NOMO-1 (cell line): ENCODE data around the gene GPRIN2.
"Not testable (repeated sequence)": the region's sequence is repeated elsewhere in the genome, so short reads cannot be mapped to it uniquely, and the experiment has no call there.

Experiments used
- DNase-seq, 2 experiments: peaks; one replicate each; lab custom pipeline; 2025; ENCODE audit not compliant: unreplicated experiment in 2 of 2; lab: John Stamatoyannopoulos, UW

The GPRIN2 gene

GRCh38 chr10:46556515-46557318 lies at the start of gene GPRIN2:
GPRIN2 (minus strand) TSS chr10:46556658; CDS start chr10:46550736, 5,922 bp downstream.
- no peak for DNase-seq

GRCh38 chr10:46600516-46600915 lies 44.1 kb upstream of the GPRIN2 start:
- DNase-seq, result not testable (repeated sequence)

GRCh38 chr10:46597616-46598246 lies 41.3 kb upstream of the GPRIN2 start:
- DNase-seq, result not testable (repeated sequence)

GRCh38 chr10:46596570-46596969 lies 40.1 kb upstream of the GPRIN2 start:
- not testable (repeated sequence) for DNase-seq

GRCh38 chr10:46594453-46595063 lies 38.1 kb upstream of the GPRIN2 start:
- DNase-seq, result not testable (repeated sequence)

- not testable (repeated sequence) for DNase-seq
Measured at GRCh38 chr10:46593307-46593706, 36.8 kb upstream of the GPRIN2 start.

GRCh38 chr10:46591053-46591452 lies 34.6 kb upstream of the GPRIN2 start:
- not testable (repeated sequence) for DNase-seq

- not testable (repeated sequence) for DNase-seq
Measured at GRCh38 chr10:46589589-46589988, 33.1 kb upstream of the GPRIN2 start.

- DNase-seq, result not testable (repeated sequence)
Measured at GRCh38 chr10:46588221-46588620, 31.8 kb upstream of the GPRIN2 start.

GRCh38 chr10:46587546-46587945 lies 31.1 kb upstream of the GPRIN2 start:
- DNase-seq, result not testable (repeated sequence)

- not testable (repeated sequence) for DNase-seq
Measured at GRCh38 chr10:46585246-46585645, 28.8 kb upstream of the GPRIN2 start.

- DNase-seq, result not testable (repeated sequence)
Measured at GRCh38 chr10:46584196-46584595, 27.7 kb upstream of the GPRIN2 start.

GRCh38 chr10:46582568-46582967 lies 26.1 kb upstream of the GPRIN2 start:
- DNase-seq, result not testable (repeated sequence)

GRCh38 chr10:46581997-46582396 lies 25.5 kb upstream of the GPRIN2 start:
- DNase-seq, result not testable (repeated sequence)

GRCh38 chr10:46579378-46579777 lies 22.9 kb upstream of the GPRIN2 start:
- DNase-seq, result not testable (repeated sequence)

- DNase-seq, result not testable (repeated sequence)
Measured at GRCh38 chr10:46578474-46579178, 22.2 kb upstream of the GPRIN2 start, which contains the start of gene SYT15. SYT15 (plus strand) TSS chr10:46579128; CDS start chr10:46579169, 41 bp downstream.

- DNase-seq, result not testable (repeated sequence)
Measured at GRCh38 chr10:46577624-46578473, 21.4 kb upstream of the GPRIN2 start.

GRCh38 chr10:46573884-46574283 lies 17.4 kb upstream of the GPRIN2 start:
- DNase-seq, result not testable (repeated sequence)

GRCh38 chr10:46573314-46573713 lies 16.9 kb upstream of the GPRIN2 start:
- not testable (repeated sequence) for DNase-seq

- DNase-seq, result not testable (repeated sequence)
Measured at GRCh38 chr10:46572765-46573164, 16.3 kb upstream of the GPRIN2 start.
